DMS153 treated with DMSO at 0.1 percent for 48 hours (cell line): ENCODE data around the gene NF1.
"Not testable (repeated sequence)": the region's sequence is repeated elsewhere in the genome, so short reads cannot be mapped to it uniquely, and the experiment has no call there.

Experiments
- DNase-seq: peaks from one replicate; lab custom pipeline; 2025; ENCODE audit not compliant: unreplicated experiment; lab: John Stamatoyannopoulos, UW

The NF1 gene

GRCh38 chr17:31176143-31176542 lies 81.4 kb downstream of the NF1 start:
- DNase-seq = not testable (repeated sequence)

- not testable (repeated sequence) for DNase-seq
Observed at GRCh38 chr17:31178951-31179350, 84.2 kb downstream of the NF1 start.

GRCh38 chr17:31195305-31195704 lies 100.5 kb downstream of the NF1 start:
- no peak for DNase-seq

- no peak for DNase-seq
Observed at GRCh38 chr17:31198026-31198425, 103.2 kb downstream of the NF1 start.

- not testable (repeated sequence) for DNase-seq
Observed at GRCh38 chr17:31198666-31199065, 103.9 kb downstream of the NF1 start.

- no peak for DNase-seq
Observed at GRCh38 chr17:31200287-31200686, 105.5 kb downstream of the NF1 start.

GRCh38 chr17:31202968-31203367 lies 108.2 kb downstream of the NF1 start:
- no peak for DNase-seq

GRCh38 chr17:31211352-31212012 lies 116.7 kb downstream of the NF1 start:
- no peak for DNase-seq

GRCh38 chr17:31216031-31216751 lies 121.4 kb downstream of the NF1 start:
- no peak for DNase-seq

- DNase-seq = no peak
Observed at GRCh38 chr17:31224366-31224765, 129.6 kb downstream of the NF1 start.

GRCh38 chr17:31225831-31226230 lies 131.1 kb downstream of the NF1 start:
- DNase-seq = no peak

GRCh38 chr17:31226373-31226772 lies 131.6 kb downstream of the NF1 start:
- no peak for DNase-seq

GRCh38 chr17:31226950-31227349 lies 132.2 kb downstream of the NF1 start:
- no peak for DNase-seq

GRCh38 chr17:31231852-31232251 lies 137.1 kb downstream of the NF1 start:
- no peak for DNase-seq

- no peak for DNase-seq
Observed at GRCh38 chr17:31235110-31235509, 140.3 kb downstream of the NF1 start.

- DNase-seq = no peak
Observed at GRCh38 chr17:31236137-31236536, 141.4 kb downstream of the NF1 start.

GRCh38 chr17:31236712-31237111 lies 141.9 kb downstream of the NF1 start:
- DNase-seq = no peak

GRCh38 chr17:31241116-31241515 lies 146.3 kb downstream of the NF1 start:
- no peak for DNase-seq

- DNase-seq = no peak
Observed at GRCh38 chr17:31248986-31249834, 154.4 kb downstream of the NF1 start.

- no peak for DNase-seq
Observed at GRCh38 chr17:31249835-31250141, 155.0 kb downstream of the NF1 start.

- no peak for DNase-seq
Observed at GRCh38 chr17:31250229-31250628, 155.5 kb downstream of the NF1 start.
